EL (cell line): Measurements from ENCODE around the gene FFAR2.
A peak's percentile ranks its signal among the peaks of the same experiment; 100 is the strongest.
"Not testable (repeated sequence)": the region's sequence is repeated elsewhere in the genome, so short reads cannot be mapped to it uniquely, and the experiment has no call there.

Experiments used
- DNase-seq: peaks from one replicate; pipeline ENCODE4 v3.0.0-alpha.2; 2016

FFAR2 gene

DNA sequence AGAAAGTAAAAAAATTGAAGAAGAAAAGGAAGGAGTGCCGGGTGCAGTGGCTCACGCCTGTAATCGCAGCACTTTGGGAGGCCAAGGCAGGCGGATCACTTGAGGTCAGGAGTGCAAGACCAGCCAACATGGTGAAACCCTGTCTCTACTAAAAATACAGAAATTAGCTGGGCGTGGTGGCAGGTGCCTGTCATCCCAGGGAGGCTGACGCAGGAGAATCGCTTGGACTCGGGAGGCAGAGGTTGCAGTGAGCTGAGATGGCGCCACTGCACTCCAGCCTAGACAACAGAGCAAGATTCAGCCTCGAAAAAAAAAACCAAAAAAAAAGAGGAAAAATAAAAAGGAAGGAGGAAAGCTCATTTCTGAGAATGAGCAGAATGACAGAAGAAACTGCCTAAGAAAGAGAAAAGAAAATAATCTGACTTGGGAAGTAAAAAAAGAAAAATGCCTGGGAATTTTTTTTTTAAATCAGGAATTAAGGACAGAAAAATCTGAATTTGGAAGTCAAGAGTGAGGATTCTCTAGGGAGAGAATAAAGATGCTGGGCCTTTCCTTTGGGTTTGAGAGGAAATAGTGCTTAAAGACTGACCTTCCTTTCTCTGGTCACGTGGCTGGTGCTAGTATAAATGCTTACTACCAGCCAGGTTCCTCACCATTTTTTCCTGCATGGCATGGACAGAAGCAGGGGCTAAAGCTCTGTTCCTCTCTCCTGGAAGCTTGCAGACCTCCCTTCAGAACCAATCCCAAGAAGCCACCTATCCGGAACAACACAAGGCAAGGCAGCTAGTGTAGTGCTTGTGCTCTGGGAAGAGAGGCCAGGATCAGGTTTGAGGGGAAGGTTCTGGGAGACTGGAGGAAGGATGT, at the start of gene FFAR2:
FFAR2 (plus strand) TSS at position 652 of the 864 bp plus-strand sequence. CDS start 1,458 bp downstream, outside the sequence.
- no peak for DNase-seq

DNA sequence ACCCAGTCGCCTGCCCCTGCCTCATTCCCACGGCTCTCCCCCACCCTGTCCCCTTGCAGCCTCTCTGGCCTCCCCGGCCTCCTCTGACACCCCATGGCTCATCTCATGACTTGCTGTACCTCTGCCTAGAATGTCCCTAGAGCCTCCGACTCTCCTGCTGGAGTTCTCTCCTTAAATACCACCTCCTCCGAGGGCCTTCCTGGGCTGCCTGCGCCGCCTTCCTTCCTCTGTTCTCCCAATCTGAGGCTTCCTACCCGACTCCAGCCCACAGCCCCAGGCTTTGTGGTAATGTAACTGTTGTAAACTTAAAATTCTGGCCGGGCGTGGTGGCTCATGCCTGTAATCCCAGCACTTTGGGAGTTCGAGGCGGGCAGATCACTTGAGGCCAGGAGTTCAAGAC, 49.5 kb upstream of the FFAR2 start:
- no peak for DNase-seq

GRCh38 chr19:35399231-35399630, 48.8 kb upstream of the FFAR2 start:
- no peak for DNase-seq

- DNase-seq = no peak
These were observed 47.9 kb upstream of the FFAR2 start for GRCh38 chr19:35399948-35400772.

DNA sequence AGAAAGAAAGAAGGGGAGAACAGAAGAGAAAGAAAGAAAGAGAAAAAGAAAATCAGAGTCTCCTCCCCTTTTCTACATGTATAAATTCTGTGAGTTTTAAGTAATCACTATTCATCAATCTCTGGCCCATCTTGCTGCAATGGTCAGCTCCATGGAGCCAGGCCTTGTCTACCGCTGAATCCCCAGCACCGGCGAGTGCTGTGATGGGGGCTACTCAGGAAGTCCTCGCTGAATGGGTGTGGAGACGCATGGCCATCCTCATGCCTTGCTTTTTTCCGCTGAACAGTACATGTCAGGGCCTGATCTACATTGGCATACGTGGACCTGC, 47.3 kb upstream of the FFAR2 start:
- no peak for DNase-seq

DNA sequence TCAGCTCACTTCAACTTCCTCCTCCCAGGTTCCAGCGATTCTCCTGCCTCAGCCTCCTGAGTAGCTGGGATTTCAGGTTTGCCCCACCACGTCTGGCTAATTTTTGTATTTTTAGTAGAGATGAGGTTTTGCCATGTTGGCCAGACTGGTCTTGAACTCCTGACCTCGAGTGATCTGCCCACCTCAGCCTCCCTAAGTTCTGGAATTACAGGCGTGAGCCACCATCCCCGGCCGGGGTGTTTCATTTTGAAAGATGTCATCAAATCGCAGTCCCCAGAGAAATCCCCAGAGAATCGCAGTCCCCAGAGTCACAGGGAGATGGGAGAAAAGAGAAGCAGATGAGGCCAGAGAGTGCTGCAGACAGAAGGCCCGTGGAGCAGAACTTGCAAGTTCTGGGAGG, 46.6 kb upstream of the FFAR2 start:
- not testable (repeated sequence) for DNase-seq

- no peak for DNase-seq
These were observed 44.8 kb upstream of the FFAR2 start for GRCh38 chr19:35403116-35403760.

DNA sequence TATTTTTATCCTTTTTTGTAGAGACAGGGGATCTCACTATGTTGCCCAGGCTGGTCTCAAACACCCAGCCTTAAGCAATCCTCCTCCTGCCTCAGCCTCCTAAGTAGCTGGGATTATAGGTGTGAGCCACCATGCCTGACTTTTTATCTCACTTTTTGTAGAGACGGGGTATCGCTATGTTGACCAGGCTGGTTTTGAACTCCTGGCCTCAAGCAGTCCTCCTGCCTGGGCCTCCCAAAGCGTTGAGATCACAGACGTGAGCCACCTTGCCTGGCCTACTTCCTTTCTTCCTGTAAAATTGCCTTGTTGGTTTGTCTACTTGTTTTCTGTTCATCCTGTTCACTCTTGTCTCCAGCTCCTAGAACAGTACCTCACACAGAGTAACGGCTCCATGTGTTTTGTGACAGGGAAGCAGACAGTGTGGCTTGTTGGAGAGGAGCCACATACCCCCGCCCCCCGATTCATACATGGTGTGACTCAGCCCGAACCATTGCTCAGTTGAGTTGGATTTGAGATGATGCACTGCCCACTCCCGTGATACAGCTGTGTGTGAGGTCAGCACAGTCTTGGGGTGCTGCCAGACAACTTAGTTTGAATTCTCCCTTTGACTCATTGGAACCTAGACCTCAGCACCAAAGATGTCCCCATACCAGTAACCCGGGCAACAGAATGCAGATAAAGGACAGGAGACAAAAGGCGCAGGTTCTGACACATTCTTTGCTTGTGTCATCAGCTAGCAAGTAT, 43.0 kb upstream of the FFAR2 start:
- DNase-seq = peak; percentile 91

DNA sequence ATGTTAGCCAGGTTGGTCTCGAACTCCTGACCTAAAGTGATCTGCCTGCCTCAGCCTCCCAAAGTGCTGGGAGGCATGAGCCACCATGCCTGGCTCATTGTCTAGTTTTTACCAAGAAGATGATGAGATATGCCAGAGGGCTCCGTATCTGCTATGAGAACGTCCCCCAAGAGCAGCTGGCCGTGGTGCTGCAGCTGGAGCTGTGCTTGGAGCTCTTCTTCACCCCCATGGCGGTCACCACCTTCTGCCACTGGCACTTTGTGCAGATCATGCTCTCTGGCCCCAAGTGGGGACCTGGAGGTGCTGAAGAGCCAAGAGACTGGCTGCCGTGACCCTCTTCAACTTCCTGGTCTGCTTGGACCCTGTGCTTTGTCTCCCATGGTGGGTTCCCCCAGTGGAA, 40.4 kb upstream of the FFAR2 start:
- DNase-seq = no peak

GRCh38 chr19:35408284-35409171, 39.5 kb upstream of the FFAR2 start:
- no peak for DNase-seq

- no peak for DNase-seq
These were observed 38.9 kb upstream of the FFAR2 start for GRCh38 chr19:35409191-35409590.

- no peak for DNase-seq
These were observed 37.6 kb upstream of the FFAR2 start for GRCh38 chr19:35410487-35410886.

DNA sequence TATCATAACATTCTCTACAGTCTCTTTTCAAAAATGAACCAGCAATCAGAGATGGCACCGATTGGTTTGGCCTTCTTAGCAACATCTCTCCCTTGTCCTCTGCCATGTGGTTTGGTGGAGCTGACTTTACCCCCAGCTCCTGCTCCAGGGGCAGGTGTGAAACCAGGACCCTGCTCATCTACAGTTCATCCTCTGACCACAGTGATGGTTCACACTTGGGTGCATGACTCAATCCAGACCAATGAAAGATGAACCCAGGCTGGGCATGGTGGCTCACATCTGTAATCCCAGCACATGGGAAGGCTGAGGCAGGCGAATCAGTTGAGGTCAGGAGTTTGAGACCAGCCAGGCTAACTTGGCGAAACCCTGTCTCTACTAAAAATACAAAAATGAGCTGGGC, 33.6 kb upstream of the FFAR2 start:
- no peak for DNase-seq

- no peak for DNase-seq
These were observed 31.7 kb upstream of the FFAR2 start for GRCh38 chr19:35416331-35416730.

DNA sequence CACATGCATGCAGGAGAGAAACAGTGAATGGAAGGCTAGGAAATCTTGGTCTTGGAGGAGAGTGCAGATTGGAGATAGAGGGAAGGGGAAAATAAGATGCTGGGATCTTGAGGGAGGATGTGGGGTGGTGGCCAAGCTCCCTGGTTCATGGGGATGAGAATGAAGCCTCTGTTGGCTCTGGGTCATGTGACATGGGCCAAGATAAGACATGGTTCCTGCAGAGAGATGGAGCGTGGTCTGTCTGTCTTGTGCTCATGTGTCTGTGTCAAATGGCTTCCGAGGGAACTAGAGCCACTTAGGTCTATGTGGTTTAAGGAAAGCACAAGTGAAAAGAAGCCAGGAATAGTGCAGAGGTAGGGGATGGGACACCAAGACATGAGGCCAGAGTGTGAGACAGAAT, 30.8 kb upstream of the FFAR2 start:
- DNase-seq = no peak

DNA sequence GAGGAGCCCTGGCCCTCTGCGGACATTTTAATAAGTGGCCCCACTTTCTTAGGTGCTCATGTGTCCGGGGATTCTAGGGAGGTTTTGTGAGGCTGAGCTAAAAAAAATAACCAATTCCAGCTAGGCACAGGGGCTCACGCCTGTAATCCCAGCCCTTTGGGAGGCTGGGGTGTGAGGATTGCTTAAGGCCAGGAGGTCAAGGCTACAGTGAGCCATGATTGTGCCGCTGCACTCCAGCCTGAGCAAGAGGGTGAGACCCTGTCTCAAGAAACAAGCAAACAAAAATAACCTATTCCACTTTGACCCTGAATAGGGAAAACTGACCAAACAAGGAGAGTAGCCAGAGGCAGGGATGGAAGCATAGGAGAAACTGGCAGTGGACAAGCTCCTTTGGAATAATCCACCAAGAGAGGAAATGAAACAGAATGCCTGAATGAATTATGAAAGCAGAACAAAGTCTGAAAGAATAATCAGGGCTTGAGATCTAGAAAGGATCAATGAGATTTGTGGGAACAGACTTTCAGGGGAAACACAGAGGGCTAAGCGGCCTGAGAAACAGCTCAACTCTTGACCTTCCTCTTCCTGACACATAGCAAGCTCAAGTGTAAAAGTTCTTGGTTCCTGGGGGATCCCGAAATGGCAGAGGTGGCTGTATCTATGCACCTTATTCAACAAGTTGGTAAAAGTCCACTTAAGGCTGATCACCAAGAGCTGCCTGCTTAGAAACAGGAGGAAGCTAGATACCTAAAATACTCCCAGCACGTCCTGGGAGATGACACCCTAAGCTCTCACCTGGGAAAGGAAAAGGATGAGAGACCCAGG, 30.1 kb upstream of the FFAR2 start:
- DNase-seq = no peak

- no peak for DNase-seq
These were observed 29.0 kb upstream of the FFAR2 start for GRCh38 chr19:35419046-35419445.

DNA sequence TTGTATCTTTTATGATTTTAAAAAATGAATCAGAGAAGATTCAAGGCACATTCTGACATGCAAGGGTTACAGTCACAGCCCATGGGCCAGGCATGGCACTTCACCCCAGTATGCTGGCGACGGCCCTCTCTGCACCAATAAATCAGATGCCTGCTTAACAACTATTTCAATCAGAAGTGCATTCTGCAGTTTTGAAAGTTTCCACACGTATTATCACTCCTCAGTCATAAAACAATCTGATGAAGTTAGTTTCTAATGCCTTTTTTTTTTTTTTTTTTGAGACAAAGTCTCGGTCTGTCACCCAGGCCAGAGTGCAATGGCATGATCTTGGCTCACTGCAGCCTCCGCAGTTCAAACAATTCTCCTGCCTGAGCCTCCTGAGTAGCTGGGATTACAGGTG, 28.3 kb upstream of the FFAR2 start:
- DNase-seq = no peak

GRCh38 chr19:35421362-35421761, 26.7 kb upstream of the FFAR2 start:
- no peak for DNase-seq

DNA sequence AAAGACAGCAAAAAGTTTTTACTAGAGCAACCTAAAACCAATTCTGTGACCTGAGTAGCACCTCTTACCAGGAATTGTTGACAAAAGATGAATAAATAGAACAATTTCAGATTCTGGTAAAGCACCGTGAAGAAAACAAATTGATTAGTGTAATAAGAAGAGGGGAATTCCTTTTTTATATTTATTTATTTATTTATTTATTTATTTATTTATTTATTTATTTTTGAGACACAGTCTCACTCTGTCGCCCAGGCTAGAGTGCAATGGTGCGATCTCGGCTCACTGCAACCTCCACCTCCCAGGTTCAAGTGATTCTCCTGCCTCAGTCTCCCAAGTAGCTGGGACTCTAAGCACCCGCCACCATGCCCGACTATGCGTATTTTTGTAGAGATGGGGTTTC, 24.7 kb upstream of the FFAR2 start:
- not testable (repeated sequence) for DNase-seq

DNA sequence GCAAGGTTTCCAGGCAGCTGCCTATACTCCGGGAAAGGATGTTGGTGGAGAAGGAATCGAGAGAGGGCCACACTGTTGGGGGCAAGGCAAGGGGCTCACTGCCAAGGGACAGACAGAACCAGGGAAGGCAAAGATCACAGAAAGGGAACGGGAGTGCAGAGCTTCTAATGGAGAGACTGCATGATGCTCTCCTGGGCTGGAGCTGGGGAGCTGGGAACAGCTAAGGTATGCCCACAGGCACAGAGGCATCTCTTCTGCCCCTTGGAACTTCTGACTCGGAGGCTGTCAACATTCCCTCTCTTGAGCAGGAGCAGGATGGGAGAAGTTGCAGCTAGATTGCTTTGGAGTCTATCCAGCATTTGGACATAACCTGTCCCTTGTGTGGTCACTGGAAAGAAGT, 22.4 kb upstream of the FFAR2 start:
- DNase-seq = no peak
